Panc1 (cell line): Measurements from ENCODE around the gene CFAP100. TPM values are rescaled to one million over a fixed set of nuclear protein-coding genes. Genes with fewer than 3 reads are reported as not detected.
A peak's percentile ranks its signal among the peaks of the same experiment; 100 is the strongest.

ENCODE experiments used
- ATAC-seq: fragments of 200-7000 bp; cut with Tn5 transposase; 2 replicates; pipeline ENCODE4 v1.9.1; 2020; ENCODE audit warnings: mild to moderate bottlenecking, moderate library complexity
- BruUV-seq: library from RNA; stranded (reverse); fragments of 400-500 nt; replicated peaks from 2 replicates; lab custom pipeline; 2021; lab: Mats Ljungman, UMichigan
- CTCF ChIA-PET: fragments of 300-600 bp; sonication (Branson Sonifier 250); formaldehyde crosslinking; loops from one replicate; lab custom pipeline; 2022; ENCODE audit warnings: antibody characterized with exemption; lab: Charles Lee
- POLR2A ChIA-PET: fragments of 300-600 bp; sonication (Branson Sonifier 250); formaldehyde crosslinking; loops from one replicate; lab custom pipeline; 2022; ENCODE audit warnings: antibody characterized with exemption; lab: Charles Lee
- DNase-seq: peaks from one replicate; pipeline ENCODE4 v3.0.0-alpha.2; 2010; ENCODE audit warnings: low read depth, low spot score
- H3K27ac ChIP-seq: 2 replicates; pipeline ENCODE4 v1.5.1; 2011; ENCODE audit warnings: mild to moderate bottlenecking, low read length, inconsistent platforms
- H3K27me3 ChIP-seq: fragments of 200-500 bp; sonication (Bioruptor generic); 2 replicates; pipeline ENCODE4 v1.6.0; 2014; ENCODE audit warnings: low read length, inconsistent platforms; ENCODE audit not compliant: control insufficient read depth, insufficient read depth
- H3K36me3 ChIP-seq: fragments of 200-500 bp; sonication (Bioruptor generic); 2 replicates; pipeline ENCODE4 v1.5.1; 2014; ENCODE audit warnings: inconsistent platforms, mild to moderate bottlenecking, low read length, moderate library complexity; ENCODE audit not compliant: control insufficient read depth, insufficient read depth
- H3K4me1 ChIP-seq: 2 replicates; pipeline ENCODE4 v1.5.1; 2011; ENCODE audit warnings: inconsistent platforms, mild to moderate bottlenecking, low read length, moderate library complexity; ENCODE audit not compliant: control insufficient read depth, insufficient read depth
- H3K4me3 ChIP-seq, 2 experiments: 2 replicates each; pipeline ENCODE4 v1.5.1; 2011 to 2012; ENCODE audit warnings: low read depth in 2 of 2, low read length in 2 of 2, mild to moderate bottlenecking in 2 of 2, inconsistent platforms in 1 of 2, moderate library complexity in 1 of 2
- H3K9me3 ChIP-seq: fragments of 200-500 bp; sonication (Bioruptor generic); 2 replicates; pipeline ENCODE4 v1.5.1; 2014; ENCODE audit warnings: low read depth, mild to moderate bottlenecking, inconsistent platforms, low read length, moderate library complexity; ENCODE audit not compliant: control insufficient read depth, insufficient read depth
- CTCF ChIP-seq: fragments of 450-650 bp; IDR thresholded peaks from 2 replicates; pipeline ENCODE4 v1.5.1; 2017; ENCODE audit warnings: mild to moderate bottlenecking
- POLR2AphosphoS5 ChIP-seq: IDR thresholded peaks from 2 replicates; pipeline ENCODE4 v1.6.1; 2012; ENCODE audit warnings: mild to moderate bottlenecking, low read depth, low read length, moderate library complexity
- REST ChIP-seq, 2 experiments: IDR thresholded peaks; 2 replicates each; pipeline ENCODE4 v1.6.1; 2011 to 2012; ENCODE audit warnings: low read depth in 2 of 2, control low read depth in 1 of 2, low read length in 1 of 2, mild to moderate bottlenecking in 1 of 2, moderate library complexity in 1 of 2; ENCODE audit not compliant: insufficient read depth in 1 of 2
- SIN3A ChIP-seq: IDR thresholded peaks from 2 replicates; pipeline ENCODE4 v1.6.1; 2012; ENCODE audit warnings: low read depth, mild to moderate bottlenecking, low read length, moderate library complexity, borderline replicate concordance; ENCODE audit not compliant: insufficient read depth
- TCF7L2 ChIP-seq: IDR thresholded peaks from 2 replicates; pipeline ENCODE4 v1.6.1; 2011; ENCODE audit warnings: mild to moderate bottlenecking, low read depth, low read length, inconsistent platforms
- in situ Hi-C: cut with HindIII; loops from 2 replicates; pipeline ENCODE4 v1.10.0; 2016; ENCODE audit warnings: low sequenced_read_pairs, low pct_unique_long_range_greater_than_20kb
- intact Hi-C: fragments of 100-400 bp; cut with micrococcal nuclease; formaldehyde crosslinking; loops from one replicate; pipeline ENCODE4 v1.10.0; 2022; ENCODE audit not compliant: unreplicated experiment
- total RNA-seq: library from RNA; stranded (reverse); gene quantifications from one replicate; pipeline ENCODE4 v1.2.1, GENCODE V29; 2021; ENCODE audit not compliant: unreplicated experiment

CFAP100 gene
- total RNA-seq, 1 experiment from 2014 or later = not detected

GRCh38 chr3:126364731-126365301 lies 29.9 kb upstream of the CFAP100 start:
- H3K36me3 ChIP-seq = no peaks in the 10 kb centered on the region
- ATAC-seq = no peak
- no peak overlapping the region for H3K4me3 ChIP-seq
- TF ChIP-seq CTCF (no peak), TCF7L2 (no peak), SIN3A (no peak), POLR2AphosphoS5 (no peak), REST (IDR thresholded peaks at IDR 0.05; ENCODE audit: insufficient read depth in 1 of 2, low read depth in 2 of 2, low read length in 1 of 2) (no peak)
- no peak overlapping the region for H3K27ac ChIP-seq
- H3K4me1 ChIP-seq = no peaks in the 10 kb centered on the region
- in situ Hi-C loops (no loop called here), intact Hi-C loops (no loop called here)
- no TSS peak for BruUV-seq
- no peak for DNase-seq
- POLR2A ChIA-PET = no interaction called here
- H3K9me3 ChIP-seq = no peaks in the 10 kb centered on the region
- CTCF ChIA-PET = no interaction called here
- H3K27me3 ChIP-seq = peaks cover 14% of the 10 kb centered on the region

- ChIA-PET CTCF (no interaction called here), POLR2A (no interaction called here)
- H3K27me3 ChIP-seq = peaks cover 12% of the 10 kb centered on the region
- 0 out of 2 replicates have a peak, but pooled peaks have one; percentile 47 for ATAC-seq
- BruUV-seq = no TSS peak
- H3K4me1 ChIP-seq = no peaks in the 10 kb centered on the region
- intact Hi-C loops = no loop called here
- no peaks in the 10 kb centered on the region for H3K36me3 ChIP-seq
- no peak for DNase-seq
- no peak overlapping the region for H3K27ac ChIP-seq
- no peaks in the 10 kb centered on the region for H3K9me3 ChIP-seq
- TF ChIP-seq POLR2AphosphoS5 (no peak), TCF7L2 (no peak), SIN3A (no peak), CTCF (no peak), REST (IDR thresholded peaks at IDR 0.05; ENCODE audit: insufficient read depth in 1 of 2, low read depth in 2 of 2, low read length in 1 of 2) (no peak)
- in situ Hi-C loops = no loop called here
- H3K4me3 ChIP-seq = no peak overlapping the region
Measured at GRCh38 chr3:126365351-126366277, 29.1 kb upstream of the CFAP100 start.
